GM12872 (cell line): ENCODE results near the gene PLPP1.

Source experiments
- CTCF ChIP-seq: IDR thresholded peaks from 3 replicates; pipeline ENCODE4 v1.5.1; 2011; ENCODE audit warnings: low read depth, mild to moderate bottlenecking, low read length, moderate library complexity; ENCODE audit not compliant: insufficient read depth

The PLPP1 gene

GRCh38 chr5:55418994-55419968, 115.5 kb downstream of the PLPP1 start:
- TF ChIP-seq CTCF, result no peak

- no peak for TF ChIP-seq CTCF
Observed at GRCh38 chr5:55416306-55416705, 118.5 kb downstream of the PLPP1 start.

- no peak for TF ChIP-seq CTCF
Observed at GRCh38 chr5:55415071-55415470, 119.7 kb downstream of the PLPP1 start.

GRCh38 chr5:55413644-55414043, 121.1 kb downstream of the PLPP1 start:
- TF ChIP-seq CTCF, result no peak

- TF ChIP-seq CTCF, result no peak
Observed at GRCh38 chr5:55411876-55412275, 122.9 kb downstream of the PLPP1 start.

- no peak for TF ChIP-seq CTCF
Observed at GRCh38 chr5:55410845-55411244, 123.9 kb downstream of the PLPP1 start.

- no peak for TF ChIP-seq CTCF
Observed at GRCh38 chr5:55409775-55410174, 125.0 kb downstream of the PLPP1 start.
